GM13976 (cell line): ENCODE data around the gene TPD52L2.
"Not testable (repeated sequence)": the region's sequence is repeated elsewhere in the genome, so short reads cannot be mapped to it uniquely, and the experiment has no call there.

Experiments
- DNase-seq: peaks from one replicate; pipeline ENCODE4 v3.0.0; 2012; ENCODE audit warnings: low spot score
- in situ Hi-C: fragments of 300-500 bp; cut with MboI; formaldehyde crosslinking; loops from one replicate; pipeline ENCODE4 v1.12.0; 2022; ENCODE audit warnings: low sequenced_read_pairs, mixed read lengths, inconsistent platforms; ENCODE audit not compliant: unreplicated experiment
- TF ChIP-seq, protein P1 (sequence below): IDR thresholded peaks from 2 replicates; pipeline ENCODE4 v1.5.1; 2012; ENCODE audit warnings: borderline replicate concordance, mild to moderate bottlenecking; ENCODE audit not compliant: insufficient read depth; ENCODE audit errors: extremely low read depth, missing control alignments, control extremely low read depth

TPD52L2 gene

DNA sequence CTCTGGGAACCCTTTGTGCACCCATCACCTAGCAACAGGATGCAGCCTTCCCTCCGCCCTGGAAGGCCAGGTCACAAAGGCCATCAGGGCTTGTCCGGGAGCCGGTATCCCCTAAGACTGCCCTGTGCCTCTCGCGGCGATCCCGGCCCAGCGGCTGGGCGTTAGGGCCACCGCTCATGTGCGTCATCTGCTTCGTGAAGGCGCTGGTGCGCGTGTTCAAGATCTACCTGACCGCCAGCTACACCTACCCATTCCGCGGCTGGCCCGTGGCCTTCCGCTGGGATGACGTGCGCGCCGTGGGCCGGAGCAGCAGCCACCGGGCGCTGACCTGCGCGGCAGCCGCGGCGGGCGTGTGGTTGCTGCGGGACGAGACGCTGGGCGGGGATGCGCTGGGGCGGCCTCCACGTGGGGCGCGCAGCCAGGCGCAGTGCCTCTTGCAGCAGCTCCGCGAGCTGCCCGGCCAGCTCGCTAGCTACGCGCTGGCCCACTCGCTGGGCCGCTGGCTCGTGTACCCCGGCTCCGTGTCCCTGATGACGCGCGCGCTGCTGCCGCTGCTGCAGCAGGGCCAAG lies 3.6 kb upstream of the TPD52L2 start, which contains the start of gene ABHD16B:
Gene ABHD16B (plus strand): TSS at position 134 of the 570 bp plus-strand sequence. CDS start 43 bp downstream, at position 177.
- TF ChIP-seq, protein P1, sequence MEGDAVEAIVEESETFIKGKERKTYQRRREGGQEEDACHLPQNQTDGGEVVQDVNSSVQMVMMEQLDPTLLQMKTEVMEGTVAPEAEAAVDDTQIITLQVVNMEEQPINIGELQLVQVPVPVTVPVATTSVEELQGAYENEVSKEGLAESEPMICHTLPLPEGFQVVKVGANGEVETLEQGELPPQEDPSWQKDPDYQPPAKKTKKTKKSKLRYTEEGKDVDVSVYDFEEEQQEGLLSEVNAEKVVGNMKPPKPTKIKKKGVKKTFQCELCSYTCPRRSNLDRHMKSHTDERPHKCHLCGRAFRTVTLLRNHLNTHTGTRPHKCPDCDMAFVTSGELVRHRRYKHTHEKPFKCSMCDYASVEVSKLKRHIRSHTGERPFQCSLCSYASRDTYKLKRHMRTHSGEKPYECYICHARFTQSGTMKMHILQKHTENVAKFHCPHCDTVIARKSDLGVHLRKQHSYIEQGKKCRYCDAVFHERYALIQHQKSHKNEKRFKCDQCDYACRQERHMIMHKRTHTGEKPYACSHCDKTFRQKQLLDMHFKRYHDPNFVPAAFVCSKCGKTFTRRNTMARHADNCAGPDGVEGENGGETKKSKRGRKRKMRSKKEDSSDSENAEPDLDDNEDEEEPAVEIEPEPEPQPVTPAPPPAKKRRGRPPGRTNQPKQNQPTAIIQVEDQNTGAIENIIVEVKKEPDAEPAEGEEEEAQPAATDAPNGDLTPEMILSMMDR: no peak
- DNase-seq: no peak
- in situ Hi-C loops: loop anchor here (25.0 kb wide), 1 partner anchor 324 kb away; the partner anchor contains the start of genes PTK6 and SRMS

GRCh38 chr20:63861981-63862901 lies 2.8 kb upstream of the TPD52L2 start:
- no peak for DNase-seq
- TF ChIP-seq, protein P1: no peak
- in situ Hi-C loops: loop anchor here (25.0 kb wide), 1 partner anchor 325 kb away; the partner anchor contains the start of genes PTK6 and SRMS

DNA sequence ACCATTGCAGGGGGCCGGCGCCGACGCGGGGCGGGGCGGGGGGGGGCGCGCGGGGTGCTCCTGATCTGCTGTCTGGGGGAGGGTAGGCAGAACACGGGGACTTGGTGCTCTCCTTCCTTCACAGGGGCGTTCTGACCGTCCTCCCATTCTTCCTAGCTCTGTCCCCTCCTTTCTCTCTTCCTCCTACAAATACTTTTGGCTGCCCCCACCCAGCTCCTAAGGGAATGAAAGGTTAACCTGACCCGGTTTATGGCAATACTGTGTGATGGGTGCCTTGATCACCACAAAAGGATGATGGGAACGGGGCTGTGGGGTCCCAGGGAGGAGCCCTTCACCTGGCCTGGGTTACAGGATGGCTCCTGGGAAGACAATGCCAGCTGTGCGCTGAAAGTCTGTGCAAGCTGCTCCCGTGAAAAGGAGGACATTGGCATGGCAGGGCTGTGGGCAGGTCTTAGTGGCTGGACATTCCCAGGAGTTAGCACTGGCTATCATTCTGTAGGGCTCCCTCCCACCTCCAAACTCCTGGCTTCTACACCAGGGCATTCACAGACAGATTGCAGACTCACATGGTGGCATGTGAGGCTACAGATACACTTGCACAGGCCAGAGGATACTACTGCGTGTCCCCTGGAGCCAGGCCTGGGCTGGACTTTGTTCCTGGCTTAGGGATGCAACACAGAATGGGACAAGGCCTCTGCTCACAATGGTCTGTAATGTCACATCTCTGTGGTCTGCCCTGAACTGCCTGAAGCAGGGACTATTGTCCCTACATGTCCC lies 1.9 kb upstream of the TPD52L2 start:
- TF ChIP-seq, protein P1: no peak
- in situ Hi-C loops: loop anchor here (25.0 kb wide), 1 partner anchor 326 kb away; the partner anchor contains the start of genes PTK6 and SRMS
- DNase-seq: no peak

DNA sequence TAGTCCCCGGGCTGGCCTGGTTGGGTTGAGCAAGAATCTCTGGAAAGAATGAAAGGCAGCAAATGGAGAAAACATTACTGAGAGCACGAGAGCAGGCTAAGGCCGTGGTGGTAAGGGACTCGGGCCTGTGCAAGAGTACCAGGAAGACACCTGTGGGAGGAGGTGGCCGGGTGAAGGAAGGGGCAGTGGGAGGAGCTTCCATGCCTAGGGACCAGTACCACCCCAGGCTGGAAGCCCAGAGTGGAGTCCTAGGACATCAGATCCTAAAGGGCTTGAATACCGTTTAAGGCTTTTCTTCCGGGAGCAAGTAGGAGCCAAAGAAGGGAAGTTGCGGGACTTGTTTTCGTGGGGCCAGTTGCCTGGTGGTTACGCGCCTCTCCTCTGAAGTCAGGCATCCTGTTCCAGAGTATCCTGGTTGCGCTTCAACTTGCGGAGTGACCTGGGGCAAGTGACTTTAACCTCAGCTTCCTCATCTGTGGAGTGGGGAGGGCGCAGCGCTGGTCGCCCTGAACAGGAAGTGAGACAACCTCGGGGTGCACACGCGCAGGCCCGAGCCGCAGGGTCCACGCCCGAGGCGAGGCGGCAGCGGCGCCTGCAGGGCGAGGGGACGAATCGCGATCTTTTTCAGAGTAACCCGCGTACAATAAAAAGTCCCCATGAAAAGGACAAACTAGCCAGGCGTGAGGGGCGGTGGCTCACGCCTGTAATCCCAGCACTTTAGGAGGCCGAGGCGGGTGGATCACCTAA lies 1.1 kb upstream of the TPD52L2 start:
- TF ChIP-seq, protein P1: peak; percentile 91
- DNase-seq: peak; percentile 93
- in situ Hi-C loops: loop anchor here (25.0 kb wide), 1 partner anchor 327 kb away; the partner anchor contains the start of genes PTK6 and SRMS

DNA sequence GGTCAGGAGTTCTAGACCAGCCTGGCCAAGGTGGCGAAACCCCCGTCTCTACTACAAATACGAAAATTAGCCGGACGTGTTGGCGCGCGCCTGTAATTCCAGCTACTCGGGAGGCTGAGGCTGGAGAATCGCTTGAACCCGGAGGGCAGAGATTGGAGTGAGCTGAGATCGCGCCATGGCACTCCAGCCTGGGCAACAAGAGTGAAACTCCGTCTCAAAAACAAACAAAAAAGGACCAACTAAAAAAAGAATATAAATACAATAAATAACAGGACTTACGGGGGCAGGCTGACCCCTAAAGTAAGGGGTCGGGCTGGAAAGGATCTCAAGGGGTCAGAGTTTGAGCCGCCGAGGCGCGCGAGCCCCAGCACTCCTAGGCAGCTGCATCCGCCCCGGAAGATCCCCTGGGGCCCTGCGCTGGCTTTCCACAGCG lies 509 bp upstream of the TPD52L2 start:
- TF ChIP-seq, protein P1: no peak
- in situ Hi-C loops: loop anchor here (25.0 kb wide), 1 partner anchor 327 kb away; the partner anchor contains the start of genes PTK6 and SRMS
- DNase-seq: no peak

- not testable (repeated sequence) for DNase-seq
- in situ Hi-C loops: loop anchor here (25.0 kb wide), 1 partner anchor 330 kb away; the partner anchor contains the start of genes PTK6 and SRMS
Measured at GRCh38 chr20:63867042-63867441, 2.0 kb downstream of the TPD52L2 start.
